Stimulated activated CD8-positive, alpha-beta memory T cell treated with anti-CD3 and anti-CD28 coated beads, Interleukin-2, amount 100 ng/mL, for 48 hours (primary cell): ENCODE data around the gene GPC3.

Experiments used
- DNase-seq, 2 donors: peaks; one replicate each; pipeline ENCODE4 v3.0.0-alpha.2; 2020; ENCODE audit warnings: low read depth in 2 of 2

Gene GPC3

GRCh38 chrX:133689997-133690599, 295.3 kb downstream of the GPC3 start:
- DNase-seq = no peak

DNA sequence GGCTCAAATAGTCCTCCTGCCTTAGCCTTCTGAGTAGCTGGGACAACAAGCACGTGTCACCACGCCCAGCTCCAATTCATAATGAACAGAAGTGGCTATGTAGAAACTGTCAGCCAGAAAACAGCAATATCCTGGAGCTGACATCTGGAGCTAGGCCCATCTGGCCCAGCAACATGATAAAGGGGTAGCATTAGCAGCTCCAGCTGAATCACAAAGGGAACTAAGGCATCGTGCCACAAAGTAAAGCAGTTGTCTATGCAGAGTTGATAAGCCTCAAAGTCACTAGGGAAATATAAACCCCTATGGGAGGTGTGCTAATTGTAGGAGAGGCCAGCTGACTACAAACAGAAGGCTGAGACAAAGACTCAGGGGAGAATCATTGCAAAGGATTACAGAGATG, 299.6 kb downstream of the GPC3 start:
- DNase-seq = no peak

- DNase-seq = no peak
Measured at GRCh38 chrX:133681897-133682296, 303.5 kb downstream of the GPC3 start.

DNA sequence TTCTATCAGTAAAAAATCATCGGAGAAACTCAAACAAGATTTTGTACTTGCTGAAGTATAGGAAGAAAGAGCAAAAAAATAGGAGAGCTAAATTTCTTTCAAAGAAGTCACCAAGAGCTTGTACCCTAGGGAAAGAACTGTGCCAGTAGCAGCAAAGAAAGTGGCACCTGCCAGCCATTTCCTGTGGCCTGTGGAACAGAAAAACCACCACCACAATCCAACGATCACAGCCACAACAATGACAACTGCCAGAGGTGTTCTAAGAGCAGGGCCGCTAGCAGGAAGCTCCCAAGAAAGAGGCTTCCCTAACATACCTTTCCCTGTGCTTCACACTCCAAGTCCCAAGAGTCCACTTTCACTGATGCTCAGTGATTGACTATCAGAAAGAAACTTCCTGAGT, 304.0 kb downstream of the GPC3 start:
- no peak for DNase-seq

GRCh38 chrX:133677123-133678063, 308.0 kb downstream of the GPC3 start:
- no peak for DNase-seq

GRCh38 chrX:133676344-133677122, 308.9 kb downstream of the GPC3 start:
- DNase-seq = no peak

- no peak for DNase-seq
Measured at GRCh38 chrX:133674726-133675470, 310.5 kb downstream of the GPC3 start.

DNA sequence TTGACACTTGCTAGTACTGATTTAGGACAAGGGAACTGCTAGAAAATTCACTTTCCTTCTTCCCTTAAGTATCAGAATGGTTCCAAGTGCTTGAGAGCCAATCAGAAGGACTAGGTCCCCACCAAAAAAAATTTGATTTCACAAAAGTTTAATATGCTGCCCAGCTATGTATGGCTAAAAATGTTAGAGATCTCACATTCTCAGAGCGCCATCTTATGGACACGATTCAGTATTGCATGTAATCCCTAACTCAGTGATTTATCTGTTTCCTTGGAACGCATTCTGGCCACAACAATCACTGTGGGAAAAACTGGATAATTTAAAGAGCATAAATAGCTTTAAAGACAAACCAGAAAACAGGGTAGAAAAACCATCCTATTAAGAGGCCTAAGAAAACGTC, 315.0 kb downstream of the GPC3 start:
- no peak for DNase-seq

- no peak for DNase-seq
Measured at GRCh38 chrX:133669214-133669613, 316.2 kb downstream of the GPC3 start.

GRCh38 chrX:133668225-133668931, 317.0 kb downstream of the GPC3 start:
- no peak for DNase-seq

DNA sequence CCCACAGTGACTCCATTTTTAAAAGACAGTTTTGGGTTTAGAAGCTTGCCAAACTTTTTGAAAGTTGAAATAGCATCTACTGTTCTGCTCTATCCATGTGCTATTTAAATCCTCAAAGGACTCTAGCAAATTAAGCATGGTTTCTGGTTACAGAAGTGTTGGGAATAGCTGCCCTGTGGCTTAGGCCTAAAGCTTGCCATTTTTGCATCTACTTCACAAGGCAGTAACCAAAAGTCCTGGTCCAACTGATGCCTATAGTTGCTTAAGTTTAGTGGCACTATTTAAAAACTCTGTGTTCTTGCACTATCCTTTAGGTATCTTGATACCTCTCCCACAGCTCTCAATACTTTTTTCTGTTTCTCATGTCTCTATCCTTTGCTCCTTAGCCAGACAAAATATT, 319.1 kb downstream of the GPC3 start:
- no peak for DNase-seq

GRCh38 chrX:133661962-133662839, 323.2 kb downstream of the GPC3 start:
- no peak for DNase-seq

DNA sequence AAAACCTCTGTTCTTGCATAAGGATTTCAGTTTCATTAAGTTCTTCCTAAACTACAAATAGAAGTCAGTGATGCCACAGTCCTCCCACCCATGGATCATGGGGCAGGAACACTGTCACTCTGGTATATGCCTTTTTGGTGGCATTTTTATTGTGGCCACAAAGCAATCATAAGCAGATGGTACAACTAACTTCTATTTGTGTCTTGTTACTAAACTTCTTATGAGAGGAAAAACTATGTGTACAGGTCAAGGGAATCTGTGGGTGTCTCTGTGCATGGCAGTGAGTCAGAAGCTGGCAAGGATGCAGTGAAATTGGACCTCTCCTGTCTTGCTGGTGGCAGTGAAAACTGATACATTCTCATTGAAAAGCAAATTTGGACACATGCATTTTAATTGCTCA, 325.1 kb downstream of the GPC3 start:
- no peak for DNase-seq

- DNase-seq = no peak
Measured at GRCh38 chrX:133658293-133658911, 327.0 kb downstream of the GPC3 start.

DNA sequence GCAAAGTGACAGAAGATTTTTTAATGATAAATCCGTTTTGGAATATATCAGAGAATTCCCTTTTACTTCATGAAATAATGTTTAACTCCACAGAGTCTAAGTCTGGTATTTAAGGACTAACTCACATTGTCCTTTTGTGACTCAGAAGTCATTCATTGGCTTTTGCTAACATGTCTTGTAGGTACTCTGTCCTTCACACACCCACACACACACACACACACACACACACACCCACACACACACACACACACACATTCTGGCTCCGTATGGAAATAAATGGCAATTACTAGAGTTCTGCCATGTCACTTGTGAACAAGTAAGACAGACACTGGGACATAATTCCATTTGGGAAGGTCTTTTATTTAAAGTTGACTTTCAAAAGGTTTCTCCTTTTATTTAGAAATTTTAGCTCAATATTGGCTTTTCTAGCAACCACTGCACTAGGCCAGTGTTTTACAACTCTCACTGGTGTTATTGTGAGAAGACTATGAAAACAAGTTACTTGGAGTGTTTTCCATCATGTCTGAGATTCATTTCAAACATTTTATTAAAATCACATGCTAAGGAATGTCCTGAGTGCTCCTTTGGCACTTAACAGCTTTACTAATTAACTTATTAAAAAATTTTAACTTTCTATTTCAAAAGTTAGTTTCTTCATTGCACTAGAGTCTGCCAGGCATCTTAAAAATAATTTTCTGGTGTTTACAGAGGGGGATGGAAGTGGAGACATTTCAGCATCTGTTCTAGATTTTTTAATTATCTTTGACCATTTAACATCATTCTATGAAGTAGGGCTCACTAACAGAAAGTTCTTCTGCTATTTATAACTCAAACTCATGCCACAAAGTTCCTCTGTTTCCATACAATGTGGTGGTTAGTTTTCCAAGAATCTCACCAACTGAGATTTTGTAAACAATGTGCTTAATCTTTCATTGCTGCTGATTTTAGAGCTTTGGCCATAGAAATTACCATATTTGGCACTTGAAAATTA, 329.8 kb downstream of the GPC3 start:
- no peak for DNase-seq

DNA sequence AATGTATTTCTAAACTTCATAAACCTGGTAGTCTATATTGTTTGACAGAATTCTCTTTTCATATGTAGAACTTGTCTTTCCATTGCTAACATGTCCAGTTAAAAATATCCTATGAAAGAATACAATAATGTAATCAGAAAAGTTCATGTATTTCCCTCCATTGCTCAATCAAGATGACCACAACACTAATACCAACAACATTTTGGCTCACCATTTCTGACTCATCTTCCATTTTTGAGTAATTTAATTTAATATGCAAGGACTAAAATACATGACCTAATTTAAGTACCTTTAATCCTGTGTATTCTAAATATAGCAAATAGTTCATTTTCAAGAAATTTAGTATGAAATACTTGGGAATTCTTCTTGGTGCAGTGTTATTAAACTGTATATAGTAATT, 330.6 kb downstream of the GPC3 start:
- no peak for DNase-seq

- DNase-seq = no peak
Measured at GRCh38 chrX:133653358-133653757, 332.0 kb downstream of the GPC3 start.

- DNase-seq = no peak
Measured at GRCh38 chrX:133652185-133652584, 333.2 kb downstream of the GPC3 start.
